IPS-15b (cell line): ENCODE results near the gene NEUROD1.
A peak's percentile ranks its signal among the peaks of the same experiment; 100 is the strongest.

ENCODE experiments used
- H3K27me3 ChIP-seq: one replicate; pipeline ENCODE4 v1.6.1; 2013; ENCODE audit warnings: low read length; ENCODE audit not compliant: control insufficient read depth, insufficient read depth
- H3K36me3 ChIP-seq: one replicate; pipeline ENCODE4 v1.6.1; 2013; ENCODE audit warnings: low read length; ENCODE audit not compliant: control insufficient read depth, insufficient read depth
- H3K4me1 ChIP-seq: one replicate; pipeline ENCODE4 v1.6.1; 2013; ENCODE audit warnings: mild to moderate bottlenecking, low read length; ENCODE audit not compliant: control insufficient read depth, insufficient read depth
- H3K4me3 ChIP-seq: one replicate; pipeline ENCODE4 v1.5.1; 2013; ENCODE audit warnings: low read depth, low read length
- H3K9ac ChIP-seq: one replicate; pipeline ENCODE4 v1.6.1; 2013; ENCODE audit warnings: low read depth, mild to moderate bottlenecking, low read length
- H3K9me3 ChIP-seq: one replicate; pipeline ENCODE4 v1.6.1; 2013; ENCODE audit warnings: mild to moderate bottlenecking, low read length; ENCODE audit not compliant: control insufficient read depth, insufficient read depth

NEUROD1 gene

DNA sequence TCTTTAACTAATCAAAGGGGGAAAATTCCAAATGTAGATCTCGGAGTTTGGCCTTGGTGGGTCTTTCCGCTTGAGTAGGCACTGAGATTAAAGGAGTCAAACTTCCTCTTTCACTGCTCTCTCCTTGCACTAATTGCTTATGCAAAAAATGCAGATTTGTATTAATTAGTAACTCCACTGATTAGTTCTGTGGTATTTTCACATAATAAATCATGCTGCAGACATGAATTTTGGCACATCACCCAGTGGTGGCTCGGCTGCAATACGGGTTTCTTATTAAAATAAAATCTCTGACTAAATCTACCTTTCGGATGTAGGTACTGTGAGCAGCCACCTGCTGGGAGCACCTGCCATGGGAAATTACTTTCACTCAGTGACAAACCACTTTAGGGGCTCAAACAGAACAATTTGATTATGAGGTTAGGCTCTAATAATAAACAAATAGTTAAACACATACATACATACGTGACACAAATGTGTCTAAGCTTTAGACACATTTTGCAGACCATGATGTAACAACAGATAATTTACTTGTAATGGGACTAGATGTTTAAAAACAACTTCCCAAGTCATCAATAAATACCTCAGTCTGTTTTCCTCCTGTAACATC lies 6.4 kb upstream of the NEUROD1 start:
- Histone ChIP-seq H3K4me1 (peaks cover 9% of the 10 kb centered on the region), H3K9me3 (no peaks in the 10 kb centered on the region), H3K36me3 (no peaks in the 10 kb centered on the region), H3K9ac (no peak overlapping the region), H3K4me3 (no peak overlapping the region), H3K27me3 (peaks cover 88% of the 10 kb centered on the region)

DNA sequence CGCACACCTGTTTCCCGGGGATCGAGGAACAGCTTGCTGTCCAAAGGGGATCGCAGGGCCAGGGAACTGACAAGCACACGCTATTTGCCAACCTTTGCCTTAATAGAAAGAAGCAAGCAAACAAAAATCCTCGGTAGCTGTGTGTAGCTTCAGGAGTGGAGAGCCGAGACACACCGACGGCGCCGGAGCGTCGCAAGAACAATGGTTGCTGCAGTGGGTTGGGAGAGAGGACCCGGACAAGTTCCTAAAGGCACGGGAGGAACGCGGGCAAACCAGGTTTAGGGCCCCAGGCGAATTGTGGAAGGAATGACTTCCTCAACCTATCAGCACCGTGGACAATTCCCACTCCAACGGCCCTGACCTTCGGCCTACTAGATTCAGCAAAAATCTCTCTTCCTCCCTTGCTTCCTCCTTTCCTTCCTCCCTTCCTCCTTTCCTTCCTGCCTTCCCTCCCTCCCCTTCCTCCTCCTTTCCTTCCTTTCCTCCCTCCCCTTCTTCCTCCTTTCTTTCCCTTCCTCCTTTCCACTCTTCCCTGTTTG lies 4.9 kb upstream of the NEUROD1 start:
- H3K4me1 ChIP-seq = peaks cover 9% of the 10 kb centered on the region
- H3K27me3 ChIP-seq = peaks cover 92% of the 10 kb centered on the region

DNA sequence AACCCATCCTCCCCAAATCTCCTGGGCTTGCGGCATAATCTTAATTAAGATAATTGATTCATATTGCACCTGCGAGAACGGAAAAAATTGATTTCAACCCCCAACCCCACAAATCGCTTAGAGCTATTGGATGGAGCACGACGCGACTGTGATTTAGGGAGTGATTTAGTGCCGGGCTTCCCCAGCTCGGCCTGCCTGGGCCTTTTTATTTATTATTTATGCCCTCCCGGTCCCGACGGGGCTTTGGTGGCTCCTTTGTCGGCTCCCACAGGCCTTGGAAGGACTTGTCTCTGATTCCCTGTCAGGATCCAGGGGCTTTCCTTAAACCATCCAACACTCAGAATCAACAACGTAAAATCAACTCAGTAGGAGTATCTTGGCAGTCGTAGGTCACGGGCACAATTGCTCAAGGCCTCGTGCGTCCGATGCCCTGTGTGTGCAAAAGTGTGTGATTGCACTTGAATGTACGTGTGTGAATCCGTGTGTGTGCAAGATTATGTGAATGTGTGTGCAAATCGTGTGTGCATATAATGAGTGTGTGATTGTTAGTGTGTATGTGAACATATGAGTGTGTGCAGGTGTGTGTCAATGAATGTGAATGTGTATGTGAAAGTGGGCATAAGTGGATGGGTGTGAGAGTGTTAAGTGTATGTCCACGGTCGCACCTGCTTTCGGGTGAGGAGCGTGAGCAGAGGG lies 4.3 kb upstream of the NEUROD1 start:
- no peaks in the 10 kb centered on the region for H3K36me3 ChIP-seq
- H3K9me3 ChIP-seq = no peaks in the 10 kb centered on the region
- no peak overlapping the region for H3K9ac ChIP-seq
- H3K4me3 ChIP-seq = peak overlapping the region; percentile 24
- peaks cover 13% of the 10 kb centered on the region for H3K4me1 ChIP-seq
- peaks cover 92% of the 10 kb centered on the region for H3K27me3 ChIP-seq

More for the DNA sequence above, 4.9 kb upstream of the NEUROD1 start:
- Histone ChIP-seq H3K9me3 (no peaks in the 10 kb centered on the region), H3K36me3 (no peaks in the 10 kb centered on the region), H3K4me3 (peak overlapping the region; percentile 10), H3K9ac (no peak overlapping the region)

DNA sequence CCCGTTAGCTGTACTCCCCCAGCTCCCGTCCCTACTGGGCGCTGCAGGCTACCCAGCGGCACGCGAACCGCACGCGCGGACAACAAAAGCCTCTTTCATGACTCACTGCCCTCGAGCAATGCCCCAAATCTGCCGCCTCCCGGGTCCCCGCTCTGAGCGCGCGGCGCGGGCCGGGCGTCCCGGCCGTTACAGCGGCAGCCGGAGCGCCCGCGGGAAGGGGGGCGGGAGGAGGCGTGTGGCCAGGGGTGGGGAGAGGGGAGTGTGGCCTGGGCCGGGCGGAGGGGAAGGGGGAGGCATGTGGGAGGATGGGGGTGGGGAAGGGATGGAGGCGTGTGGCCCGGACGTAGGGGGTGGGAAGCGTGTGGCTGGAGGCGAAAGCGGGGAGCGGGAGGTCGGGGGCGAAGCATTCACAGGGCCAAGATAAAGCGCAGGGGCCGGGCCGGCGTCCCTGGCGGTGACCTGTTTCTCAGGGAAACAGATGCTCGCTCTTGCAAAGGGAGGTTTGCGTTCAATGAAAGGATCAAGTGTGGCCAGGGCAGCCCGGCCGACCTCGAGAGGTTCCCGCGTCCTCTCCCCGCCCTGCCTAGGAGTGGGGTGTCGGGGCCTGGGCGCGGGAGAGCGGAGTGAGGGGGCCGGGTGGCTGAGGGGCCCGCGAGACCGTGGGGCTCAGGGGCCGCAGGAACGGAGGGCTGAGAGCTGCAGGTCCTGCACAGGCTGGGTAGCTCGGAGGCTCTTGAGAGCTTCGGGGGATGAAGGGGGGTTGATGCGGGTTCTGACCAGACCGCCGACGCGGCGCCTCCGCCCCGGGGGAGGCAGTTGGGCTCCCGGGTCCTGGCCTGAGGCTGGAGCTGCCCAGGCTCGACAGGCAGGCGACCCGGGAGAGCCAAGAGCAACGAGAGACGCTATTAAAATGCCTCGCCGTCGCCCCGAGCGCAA lies 3.5 kb upstream of the NEUROD1 start:
- Histone ChIP-seq H3K9ac (no peak overlapping the region), H3K27me3 (peaks cover 92% of the 10 kb centered on the region), H3K4me3 (peak overlapping the region; percentile 48), H3K9me3 (no peaks in the 10 kb centered on the region), H3K4me1 (peaks cover 13% of the 10 kb centered on the region), H3K36me3 (no peaks in the 10 kb centered on the region)

DNA sequence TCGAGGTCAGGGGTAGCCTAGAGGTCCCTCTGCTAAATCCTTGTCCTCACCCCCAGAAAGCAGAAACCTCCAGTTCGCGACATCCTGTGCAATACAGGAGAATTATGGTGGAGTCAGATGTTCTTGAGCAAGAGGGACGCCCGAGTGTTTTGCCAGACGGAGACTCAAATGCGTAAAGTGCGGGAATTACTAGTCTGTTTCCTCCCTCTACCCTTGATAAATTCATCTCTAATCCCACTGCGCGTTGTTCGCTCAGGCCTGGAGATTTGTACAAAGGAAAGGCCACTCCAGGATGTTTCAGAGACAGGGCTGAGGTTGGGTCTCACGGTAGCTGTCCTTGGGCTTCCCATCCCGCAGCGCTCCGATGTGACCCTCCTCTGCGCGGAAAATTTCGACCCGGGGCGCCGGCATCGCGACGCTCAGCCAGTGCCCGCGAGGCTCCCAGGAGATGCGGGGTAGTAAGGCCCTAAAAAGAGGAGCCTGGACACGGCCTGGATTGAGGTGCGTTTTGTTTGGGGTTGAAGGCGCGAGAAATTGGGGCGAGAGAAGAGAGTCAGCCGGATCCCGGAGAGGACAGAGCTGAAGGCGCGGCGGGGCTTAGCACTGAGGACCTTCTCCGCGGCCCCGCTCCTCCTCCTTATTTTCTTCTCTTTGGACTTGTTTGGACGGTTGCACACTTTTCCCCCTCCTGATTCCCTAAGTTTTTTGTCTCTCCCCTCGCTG lies 2.6 kb upstream of the NEUROD1 start:
- Histone ChIP-seq H3K4me1 (peaks cover 16% of the 10 kb centered on the region), H3K4me3 (peak overlapping the region; percentile 48), H3K9me3 (no peaks in the 10 kb centered on the region), H3K9ac (no peak overlapping the region), H3K27me3 (peaks cover 95% of the 10 kb centered on the region), H3K36me3 (no peaks in the 10 kb centered on the region)

DNA sequence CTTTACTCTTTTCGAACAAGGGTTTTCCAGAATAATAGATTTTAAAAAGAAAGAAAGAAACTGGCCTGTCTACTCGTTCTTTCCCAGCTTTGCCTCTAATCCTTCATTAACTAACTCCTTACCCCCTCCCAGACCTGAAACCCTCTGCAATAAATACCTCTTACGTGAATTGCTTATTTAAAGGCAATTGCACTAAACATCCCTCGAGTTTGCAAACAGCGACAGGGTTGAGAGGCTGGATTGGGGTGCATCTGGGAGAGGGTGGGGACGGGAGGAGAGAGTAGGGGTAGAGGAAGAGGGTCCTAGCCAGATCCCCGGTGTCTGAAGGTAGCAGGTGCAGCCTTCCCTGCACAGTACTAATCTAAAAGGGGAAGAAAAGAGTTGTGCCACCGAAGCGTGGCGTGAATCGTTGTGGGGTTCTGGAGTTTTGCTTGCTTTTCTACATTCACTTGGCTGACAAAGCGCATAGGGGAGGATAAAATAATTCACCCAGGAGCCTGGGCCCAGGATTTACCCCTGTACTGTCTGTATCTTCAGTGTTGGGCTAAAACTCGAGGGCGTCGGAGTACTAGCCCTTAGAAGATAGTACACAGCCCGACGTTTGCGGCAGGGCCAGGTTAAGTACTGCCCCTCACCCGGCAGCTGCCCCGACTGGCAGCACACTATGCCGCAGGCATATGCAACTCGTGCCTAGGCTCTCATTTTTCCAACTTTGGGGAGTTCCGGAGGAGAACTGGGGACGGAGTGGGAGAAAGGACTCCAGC lies 1.9 kb upstream of the NEUROD1 start:
- Histone ChIP-seq H3K27me3 (peaks cover 95% of the 10 kb centered on the region), H3K9ac (no peak overlapping the region), H3K4me1 (peaks cover 16% of the 10 kb centered on the region), H3K4me3 (peak overlapping the region; percentile 48), H3K36me3 (no peaks in the 10 kb centered on the region), H3K9me3 (no peaks in the 10 kb centered on the region)

DNA sequence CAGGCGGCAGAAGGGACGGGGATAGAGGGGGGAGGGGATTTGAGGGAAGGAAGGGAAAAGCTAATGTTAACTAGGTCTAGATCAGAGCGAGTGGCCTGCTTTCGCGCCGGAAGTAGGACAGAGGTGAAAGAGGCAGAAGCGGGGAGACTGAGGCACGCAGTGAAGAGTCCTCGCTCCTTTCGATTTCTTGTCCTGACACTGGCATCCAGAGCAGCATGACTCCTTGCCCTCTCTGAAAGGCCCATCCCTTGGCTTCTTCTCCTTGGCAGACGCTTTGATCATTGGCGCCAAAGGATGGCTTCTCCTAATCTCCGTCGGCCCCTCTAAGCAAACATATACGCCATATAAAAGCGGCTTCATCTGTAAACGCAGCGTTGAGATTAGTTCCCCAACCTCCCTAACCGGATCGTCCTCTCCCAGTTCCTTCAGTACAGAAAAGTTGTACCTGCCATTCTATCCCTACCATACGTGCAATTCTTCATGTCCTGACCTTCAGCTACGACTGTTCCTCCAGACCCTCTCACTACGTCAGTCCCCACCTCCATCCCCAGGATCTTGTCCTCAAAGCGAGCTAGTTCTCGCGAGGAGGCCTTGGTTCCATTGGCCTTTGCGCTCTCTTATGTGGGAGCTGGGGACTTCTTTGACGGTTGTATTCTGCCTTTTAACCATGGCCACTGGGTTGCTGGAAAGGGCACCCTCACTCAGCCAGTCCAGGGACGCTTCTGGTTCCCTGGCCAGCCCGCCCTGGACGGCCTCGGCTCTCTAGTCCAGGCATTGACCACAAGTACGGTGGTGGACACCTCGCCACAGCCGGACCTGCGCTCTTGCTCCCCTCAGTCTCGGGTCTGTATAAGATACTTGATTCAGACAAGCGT lies 857 bp upstream of the NEUROD1 start:
- Histone ChIP-seq H3K36me3 (no peaks in the 10 kb centered on the region), H3K9ac (no peak overlapping the region), H3K9me3 (no peaks in the 10 kb centered on the region), H3K4me3 (peak overlapping the region; percentile 23), H3K27me3 (peaks cover 95% of the 10 kb centered on the region), H3K4me1 (peaks cover 16% of the 10 kb centered on the region)

DNA sequence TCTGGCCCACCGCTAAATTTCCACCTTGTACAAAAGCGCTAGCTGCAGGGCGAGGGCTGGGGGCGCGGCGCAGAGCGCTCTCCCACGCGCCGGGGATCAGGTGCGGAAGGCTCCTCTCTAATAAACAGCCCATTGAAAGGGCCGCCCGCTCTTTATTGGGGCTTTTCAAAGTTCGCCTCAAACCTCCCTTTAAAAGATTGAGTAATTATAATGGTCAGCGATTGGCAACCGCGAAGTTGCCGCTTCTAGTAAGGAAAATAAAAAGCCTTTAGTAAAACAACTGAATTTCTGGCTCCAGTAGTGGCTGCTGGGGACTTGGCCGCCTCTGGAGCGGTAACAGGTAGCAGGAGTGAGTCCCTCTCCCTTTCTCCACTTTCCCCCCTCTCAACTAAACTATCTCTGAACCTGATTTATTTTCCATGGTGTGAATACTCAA lies 755 bp downstream of the NEUROD1 start:
- H3K27me3 ChIP-seq = peaks cover 95% of the 10 kb centered on the region
- no peaks in the 10 kb centered on the region for H3K9me3 ChIP-seq

DNA sequence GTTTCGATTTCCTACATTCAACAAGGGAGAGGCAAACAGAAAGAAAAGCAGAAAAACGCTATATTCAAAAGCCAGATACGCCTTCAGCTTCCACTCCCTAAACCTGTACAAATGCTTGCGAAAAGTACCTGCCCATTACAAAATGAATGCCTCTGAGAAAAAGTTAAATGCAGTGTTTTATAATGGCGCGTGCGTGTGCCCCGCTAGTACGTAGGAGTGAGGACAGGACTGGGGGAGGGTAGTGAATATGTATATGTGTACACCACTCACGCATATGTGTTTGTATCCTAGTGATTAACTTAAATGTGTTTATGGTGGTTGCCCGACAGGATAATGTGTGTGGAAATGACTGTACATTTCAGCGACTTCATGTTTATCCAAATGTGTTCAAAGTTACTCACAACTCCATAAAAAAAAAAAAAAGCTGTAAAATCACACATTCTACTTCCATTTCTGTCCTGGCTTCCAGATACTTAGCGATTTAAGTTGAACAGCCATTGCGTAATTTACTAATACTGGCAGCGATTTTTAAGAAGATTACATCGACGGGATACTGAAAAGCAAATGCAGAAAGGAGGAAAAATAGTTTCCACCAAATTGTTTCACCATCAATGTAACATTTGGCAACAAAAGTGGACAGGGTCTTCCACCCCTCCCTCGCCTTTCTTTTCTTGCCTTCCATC lies 1.3 kb downstream of the NEUROD1 start:
- Histone ChIP-seq H3K4me3 (peak overlapping the region; percentile 19), H3K27me3 (peaks cover 95% of the 10 kb centered on the region), H3K36me3 (no peaks in the 10 kb centered on the region), H3K9me3 (no peaks in the 10 kb centered on the region), H3K4me1 (peaks cover 16% of the 10 kb centered on the region), H3K9ac (no peak overlapping the region)

More for the DNA sequence above, 755 bp downstream of the NEUROD1 start:
- no peak overlapping the region for H3K4me3 ChIP-seq
- H3K9ac ChIP-seq = no peak overlapping the region
- peaks cover 16% of the 10 kb centered on the region for H3K4me1 ChIP-seq
- no peaks in the 10 kb centered on the region for H3K36me3 ChIP-seq
